Endothelial cell of coronary artery (primary cell): ENCODE measurements around the gene TTC5. TPM values are rescaled to one million over a fixed set of nuclear protein-coding genes. Genes with fewer than 3 reads are reported as not detected.

Experiments
- total RNA-seq: library from RNA; depleted of rRNA; stranded (reverse); fragments of >200 nt; gene quantifications from 2 replicates; pipeline ENCODE4 v1.2.3, GENCODE V29; 2014

The TTC5 gene
- 31.5 and 33.3 TPM in 2 replicates for total RNA-seq

DNA sequence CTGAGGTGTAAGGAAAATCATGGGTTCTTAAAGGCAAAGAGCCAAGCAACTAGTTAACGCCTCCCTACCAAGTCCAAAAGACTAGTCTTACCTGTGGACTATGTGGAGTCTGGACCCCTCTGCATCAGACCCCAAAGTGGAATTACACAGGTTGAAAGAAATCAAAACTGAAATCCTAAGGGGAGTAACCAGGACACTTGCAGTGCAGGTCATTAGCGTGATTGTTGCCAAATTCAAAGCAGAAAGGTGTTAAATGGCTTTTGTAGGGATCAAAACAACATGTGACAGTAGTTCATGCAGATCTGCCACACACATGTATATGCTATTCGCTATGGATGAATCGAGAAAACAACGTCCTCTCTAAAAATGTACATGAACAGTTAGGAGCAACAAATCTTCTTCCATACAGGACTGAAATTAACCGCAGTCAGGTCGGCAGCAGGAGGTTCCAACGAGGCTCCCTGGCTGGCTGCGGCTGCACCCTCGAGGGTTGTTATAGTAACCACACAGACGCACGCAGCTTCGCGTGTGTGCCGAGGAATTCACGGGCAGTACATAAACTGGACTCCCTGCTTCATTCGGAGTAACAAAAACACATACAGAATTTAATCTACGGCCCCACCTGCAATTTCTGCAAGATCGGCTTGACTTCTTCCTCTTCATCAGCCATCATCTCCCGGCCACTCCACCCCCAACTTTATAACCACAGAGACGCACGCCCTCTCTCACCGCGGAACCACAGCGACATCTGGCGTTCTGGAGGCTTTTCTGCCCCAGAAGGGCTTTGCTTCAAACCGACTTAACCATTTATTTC, at the start of gene TTC5:
Gene TTC5, minus strand, starts transcription at position 687 of the 814 bp plus-strand sequence. Its CDS starts 14 bp downstream, at position 673.

GRCh38 chr14:20343092-20343861, 37.5 kb upstream of the TTC5 start, which contains the start of gene PARP2:
Gene PARP2 (plus strand): TSS chr14:20343635. CDS start chr14:20343642, 7 bp downstream.

DNA sequence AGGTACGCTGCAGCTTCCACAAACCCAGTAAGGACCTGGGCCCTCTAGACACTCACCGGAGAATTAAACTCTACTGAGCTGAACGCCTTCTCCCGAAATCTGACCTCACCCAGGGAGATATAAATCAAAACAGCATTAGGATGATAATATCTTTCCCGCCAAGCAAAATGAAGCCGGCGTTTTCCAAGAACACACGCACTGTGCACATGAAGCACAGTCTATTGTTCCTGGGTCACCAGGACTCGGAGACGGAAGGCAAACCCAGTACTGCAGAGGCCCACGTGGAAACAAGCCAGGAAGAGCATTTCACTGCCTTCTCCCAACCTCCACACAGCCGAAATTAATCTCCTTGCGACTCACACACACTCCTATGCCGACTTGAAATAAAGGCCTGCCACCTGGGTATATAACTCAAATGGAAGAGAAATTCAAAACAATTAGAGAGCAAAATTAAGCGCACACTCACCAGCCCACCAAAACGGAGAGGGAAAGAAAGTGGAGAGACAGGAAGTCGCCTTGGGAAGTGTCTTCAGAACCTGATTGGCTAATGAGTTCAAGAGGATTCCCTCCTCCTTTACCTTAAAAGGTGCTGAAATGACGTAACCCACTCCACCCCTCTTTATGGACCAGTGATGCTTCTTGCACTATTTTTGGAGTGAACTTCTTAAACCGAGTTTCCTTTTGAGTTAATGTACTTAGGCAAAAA, 27.2 kb upstream of the TTC5 start, which contains the start of gene CCNB1IP1:
Gene CCNB1IP1, minus strand, starts transcription at position 492 of the 706 bp plus-strand sequence. CDS start 16,756 bp downstream, outside the sequence.

Other genes with a start within 250 kb of the TTC5 start
- not detected in 2 replicates for gene OR4L1, start 245.9 kb downstream of the TTC5 start, total RNA-seq
- gene OR4K17, start 195.2 kb downstream of the TTC5 start, total RNA-seq = not detected in 2 replicates
- not detected in 2 replicates for gene OR4N5, start 167.1 kb downstream of the TTC5 start, total RNA-seq
- gene OR11G2, start 115.1 kb downstream of the TTC5 start, total RNA-seq = not detected in 2 replicates
- gene OR11H6, start 82.2 kb downstream of the TTC5 start, total RNA-seq = not detected in 2 replicates
- not detected in 2 replicates for gene OR11H7, start 77.0 kb downstream of the TTC5 start, total RNA-seq
- not detected in 2 replicates for gene OR11H4, start 66.7 kb downstream of the TTC5 start, total RNA-seq
- gene CCNB1IP1, start 27.3 kb upstream of the TTC5 start, total RNA-seq = 27.8 and 33.6 TPM in 2 replicates
- 7.3 and 7.6 TPM in 2 replicates for gene PARP2, start 37.7 kb upstream of the TTC5 start, total RNA-seq
- gene TEP1, start 107.5 kb upstream of the TTC5 start, total RNA-seq = 17.1 and 24.9 TPM in 2 replicates
- not detected in 2 replicates for gene KLHL33, start 130.2 kb upstream of the TTC5 start, total RNA-seq
- gene OSGEP, start 148.9 kb upstream of the TTC5 start, total RNA-seq = 25.9 and 40.8 TPM in 2 replicates
- 60.0 and 85.9 TPM in 2 replicates for gene APEX1, start 149.3 kb upstream of the TTC5 start, total RNA-seq
- gene PIP4P1, start 155.5 kb upstream of the TTC5 start, total RNA-seq = 14.3 and 14.7 TPM in 2 replicates
- gene PNP, start 163.5 kb upstream of the TTC5 start, total RNA-seq = 106 and 322 TPM in 2 replicates
- 0.56 and 1.3 TPM in 2 replicates for gene RNASE10, start 199.6 kb upstream of the TTC5 start, total RNA-seq